IPS-18c (cell line): ENCODE data around the gene NSMCE4A.
A peak's percentile ranks its signal among the peaks of the same experiment; 100 is the strongest.
"Not testable (repeated sequence)": the region's sequence is repeated elsewhere in the genome, so short reads cannot be mapped to it uniquely, and the experiment has no call there.

ENCODE experiments used
- H3K4me3 ChIP-seq: 2 replicates; pipeline ENCODE4 v1.7.0; 2013; ENCODE audit warnings: low read depth, mild to moderate bottlenecking, low read length, moderate library complexity; ENCODE audit not compliant: insufficient read depth
- H3K9me3 ChIP-seq: one replicate; pipeline ENCODE4 v1.6.1; 2013; ENCODE audit warnings: mild to moderate bottlenecking, low read length, moderate library complexity; ENCODE audit not compliant: control insufficient read depth, insufficient read depth

The NSMCE4A gene, protein sequence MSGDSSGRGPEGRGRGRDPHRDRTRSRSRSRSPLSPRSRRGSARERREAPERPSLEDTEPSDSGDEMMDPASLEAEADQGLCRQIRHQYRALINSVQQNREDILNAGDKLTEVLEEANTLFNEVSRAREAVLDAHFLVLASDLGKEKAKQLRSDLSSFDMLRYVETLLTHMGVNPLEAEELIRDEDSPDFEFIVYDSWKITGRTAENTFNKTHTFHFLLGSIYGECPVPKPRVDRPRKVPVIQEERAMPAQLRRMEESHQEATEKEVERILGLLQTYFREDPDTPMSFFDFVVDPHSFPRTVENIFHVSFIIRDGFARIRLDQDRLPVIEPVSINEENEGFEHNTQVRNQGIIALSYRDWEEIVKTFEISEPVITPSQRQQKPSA

DNA sequence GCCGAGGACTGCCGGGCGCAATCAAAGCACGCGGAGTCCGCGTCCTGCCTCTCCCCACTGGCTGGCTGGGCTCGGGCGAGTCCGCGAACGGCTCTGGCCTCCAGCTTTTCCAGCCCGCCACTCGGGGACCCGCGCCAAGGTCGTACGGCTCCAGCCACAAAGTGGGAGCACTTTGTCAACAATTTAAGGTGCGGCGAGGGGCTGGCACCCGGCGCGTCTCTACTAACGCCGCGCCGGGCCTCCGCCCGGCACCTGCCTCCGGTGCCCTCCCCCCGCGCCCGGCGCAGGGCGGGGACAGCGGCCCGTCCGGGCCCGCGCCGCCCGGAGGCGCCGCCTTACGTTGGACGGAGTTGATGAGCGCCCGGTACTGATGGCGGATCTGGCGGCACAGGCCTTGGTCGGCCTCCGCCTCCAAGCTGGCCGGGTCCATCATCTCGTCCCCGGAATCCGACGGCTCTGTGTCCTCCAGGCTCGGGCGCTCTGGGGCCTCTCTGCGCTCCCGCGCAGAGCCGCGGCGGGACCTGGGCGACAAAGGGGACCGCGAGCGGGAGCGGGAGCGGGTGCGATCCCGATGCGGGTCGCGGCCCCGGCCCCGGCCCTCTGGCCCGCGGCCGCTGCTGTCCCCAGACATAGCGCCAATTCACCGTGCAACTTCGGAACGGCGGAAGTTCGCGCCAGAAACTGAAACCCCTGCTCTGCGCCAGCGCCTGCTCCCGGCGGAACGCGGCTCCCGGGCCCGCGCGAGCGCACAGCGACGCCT lies at the start of gene NSMCE4A:
TSS of gene NSMCE4A (minus strand) at position 683 of the 760 bp plus-strand sequence. CDS start at position 631, 52 bp downstream.
- peaks cover 5% of the 10 kb centered on the region for H3K9me3 ChIP-seq
- H3K4me3 ChIP-seq = peak within 1 kb of the TSS; percentile 92

DNA sequence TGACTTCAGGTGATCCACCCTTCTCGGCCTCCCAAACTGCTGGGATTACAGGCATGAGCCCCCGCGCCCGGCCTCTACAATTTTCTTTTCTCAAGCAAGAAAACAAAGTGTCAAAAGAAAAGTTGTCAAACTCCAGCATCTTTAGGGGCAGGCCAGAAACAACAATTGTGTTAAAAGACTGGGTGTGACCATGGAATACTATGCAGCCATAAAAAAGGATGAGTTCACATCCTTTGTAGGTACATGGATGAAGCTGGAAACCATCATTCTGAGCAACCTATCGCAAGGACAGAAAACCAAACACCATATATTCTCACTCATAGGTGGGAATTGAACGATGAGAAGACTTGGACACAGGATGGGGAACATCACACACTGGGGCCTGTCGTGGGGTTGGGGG lies 48.2 kb upstream of the NSMCE4A start:
- not testable (repeated sequence) for H3K4me3 ChIP-seq, H3K9me3 ChIP-seq

DNA sequence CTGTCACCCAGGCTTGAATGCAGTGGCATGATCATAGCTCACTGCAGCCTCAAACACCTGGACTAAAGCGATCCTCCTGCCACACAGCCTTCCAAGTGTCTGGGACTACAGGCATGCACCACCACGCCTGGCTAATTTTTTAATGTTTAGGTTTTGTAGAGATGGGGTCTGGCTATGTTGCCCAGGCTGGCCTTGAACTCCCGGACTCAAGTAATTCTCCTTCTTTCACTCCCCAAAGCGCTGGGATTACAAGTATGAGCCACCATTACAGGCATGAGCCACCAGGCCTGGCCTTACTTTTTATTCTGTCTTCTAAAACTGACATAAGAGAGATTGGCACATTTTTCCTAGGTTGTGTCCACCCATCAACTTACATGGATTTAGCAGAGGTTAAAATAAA lies 47.3 kb upstream of the NSMCE4A start:
- no peaks in the 10 kb centered on the region for H3K9me3 ChIP-seq
- no peak overlapping the region for H3K4me3 ChIP-seq

DNA sequence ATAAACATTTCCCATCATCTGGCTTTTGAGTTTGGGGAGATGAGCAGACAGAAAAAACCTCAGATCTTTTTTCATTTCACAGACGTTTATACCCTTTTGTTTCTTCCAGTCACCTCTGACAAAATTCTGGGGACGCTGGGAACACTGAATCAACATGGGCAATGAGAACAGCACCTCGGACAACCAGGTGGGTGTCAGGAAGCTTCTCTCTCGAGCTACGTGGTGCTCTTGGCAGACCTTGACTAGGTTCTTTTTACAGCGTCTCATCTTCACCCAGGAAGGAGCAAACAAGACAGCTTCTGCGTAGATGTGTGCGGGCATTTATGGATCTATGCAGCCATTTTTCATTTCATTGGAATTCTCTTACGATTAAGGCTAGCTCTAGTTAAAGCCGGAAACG lies 46.8 kb upstream of the NSMCE4A start:
- Histone ChIP-seq H3K4me3 (no peak overlapping the region), H3K9me3 (no peaks in the 10 kb centered on the region)

DNA sequence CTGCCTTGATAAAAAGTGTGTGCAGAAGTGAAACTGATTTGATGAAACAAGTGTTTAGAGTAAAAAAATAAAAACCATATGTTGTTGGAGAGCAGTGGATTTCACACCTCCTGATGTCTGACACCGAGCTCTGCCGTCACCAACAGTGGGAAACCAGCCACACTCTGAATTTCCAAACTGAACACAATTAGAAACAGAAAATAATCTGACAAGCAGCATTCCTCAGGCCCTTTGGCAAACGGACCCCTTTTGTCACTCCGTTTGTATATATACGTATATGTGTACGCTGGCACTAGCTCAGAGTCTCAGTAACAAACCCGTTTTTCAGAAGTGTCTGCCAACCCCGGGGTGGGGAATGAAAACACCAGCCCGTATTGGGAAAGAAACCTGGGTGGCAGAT lies 46.4 kb upstream of the NSMCE4A start:
- no peaks in the 10 kb centered on the region for H3K9me3 ChIP-seq
- no peak overlapping the region for H3K4me3 ChIP-seq

DNA sequence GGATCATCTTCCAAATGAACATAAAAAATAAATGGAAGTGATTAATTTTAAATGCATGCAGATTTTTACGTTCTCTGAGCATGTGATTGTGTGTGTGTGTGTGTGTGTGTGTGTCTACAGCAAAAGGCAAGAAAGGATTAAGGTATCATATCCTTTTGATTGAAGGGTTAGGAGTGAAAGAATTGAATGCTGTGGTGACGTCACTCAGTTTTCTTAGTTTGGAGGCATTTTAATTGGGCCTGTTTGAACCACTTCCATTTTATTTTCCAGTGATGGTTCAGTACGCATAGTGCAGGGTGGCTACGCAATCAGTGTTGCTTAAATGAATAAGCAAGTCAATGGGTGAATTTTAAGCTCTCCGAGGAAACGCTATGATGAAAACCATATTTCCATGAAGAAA lies 45.2 kb upstream of the NSMCE4A start:
- no peaks in the 10 kb centered on the region for H3K9me3 ChIP-seq
- H3K4me3 ChIP-seq = no peak overlapping the region

DNA sequence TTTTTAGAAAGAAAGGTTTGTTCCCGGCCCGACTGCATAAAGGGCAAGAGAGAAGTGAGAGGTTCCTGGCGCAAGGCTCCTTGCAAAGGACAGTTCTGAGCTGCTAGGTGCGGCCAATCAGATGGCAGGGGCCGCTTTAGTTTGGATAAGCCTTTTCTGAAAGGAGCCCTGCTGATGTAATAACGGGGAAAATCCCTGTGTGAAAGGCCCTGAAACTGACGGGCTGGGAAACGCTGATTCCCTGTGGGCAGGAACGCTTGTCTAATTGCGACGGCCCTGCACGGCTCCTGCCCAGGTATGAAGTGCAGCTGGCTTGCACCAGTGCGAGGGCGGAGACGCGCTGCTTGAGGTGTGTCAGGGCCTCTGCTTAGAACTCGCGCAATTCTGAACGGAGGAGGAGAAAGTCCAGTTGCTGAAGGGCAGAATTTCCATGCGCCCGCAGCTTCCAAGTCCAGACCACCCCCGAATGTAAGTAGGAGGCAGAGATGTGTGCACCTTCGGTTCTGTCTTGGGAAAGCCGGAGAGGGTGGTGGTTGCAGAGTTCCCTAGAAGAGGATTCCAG lies 44.5 kb upstream of the NSMCE4A start:
- no peaks in the 10 kb centered on the region for H3K9me3 ChIP-seq
- peak overlapping the region; percentile 0; the same call in 1 of the 2 replicates for H3K4me3 ChIP-seq

DNA sequence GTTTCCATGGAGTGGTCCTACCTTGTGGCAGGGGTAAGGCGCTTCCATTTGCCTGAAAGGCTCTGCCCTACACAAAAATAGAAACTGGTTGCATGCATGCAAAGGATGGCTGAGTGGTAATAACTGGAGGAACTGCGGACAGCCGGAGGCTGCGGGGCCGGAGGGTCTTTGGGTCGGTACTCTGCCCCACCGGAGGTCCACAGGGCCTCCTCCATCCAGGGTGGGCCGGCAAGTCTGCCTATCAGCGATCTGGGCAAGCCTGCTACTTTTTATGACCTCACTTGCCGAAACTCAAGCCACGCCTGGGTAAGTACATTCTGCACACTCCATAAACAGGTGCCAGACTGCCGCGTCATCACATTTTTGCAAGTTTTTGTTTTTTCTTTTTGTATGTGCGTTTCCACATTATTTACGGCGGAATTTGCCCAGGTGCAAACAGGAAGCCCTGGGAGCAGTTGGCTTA lies 44.0 kb upstream of the NSMCE4A start:
- no peak overlapping the region for H3K4me3 ChIP-seq
- H3K9me3 ChIP-seq = no peaks in the 10 kb centered on the region

DNA sequence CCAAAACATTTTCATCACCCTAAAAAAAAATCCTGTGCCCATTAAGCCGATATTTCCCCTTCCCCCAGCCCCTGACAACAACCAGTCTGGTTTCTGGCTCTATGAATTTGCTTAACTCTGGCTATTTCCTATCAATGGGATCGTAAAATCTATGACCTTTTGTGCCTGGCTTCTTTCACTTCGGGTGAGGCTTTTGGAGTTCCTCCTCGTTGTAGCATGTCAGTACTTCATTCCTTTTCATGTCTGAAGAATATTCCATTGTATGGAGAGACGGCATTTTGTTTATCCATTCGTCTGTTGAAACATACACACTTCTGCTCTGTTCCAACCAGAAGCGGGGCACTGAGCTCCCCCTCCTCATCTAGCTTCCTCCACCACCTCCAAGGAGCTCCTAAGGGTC lies 43.5 kb upstream of the NSMCE4A start:
- Histone ChIP-seq H3K4me3 (no peak overlapping the region), H3K9me3 (no peaks in the 10 kb centered on the region)

DNA sequence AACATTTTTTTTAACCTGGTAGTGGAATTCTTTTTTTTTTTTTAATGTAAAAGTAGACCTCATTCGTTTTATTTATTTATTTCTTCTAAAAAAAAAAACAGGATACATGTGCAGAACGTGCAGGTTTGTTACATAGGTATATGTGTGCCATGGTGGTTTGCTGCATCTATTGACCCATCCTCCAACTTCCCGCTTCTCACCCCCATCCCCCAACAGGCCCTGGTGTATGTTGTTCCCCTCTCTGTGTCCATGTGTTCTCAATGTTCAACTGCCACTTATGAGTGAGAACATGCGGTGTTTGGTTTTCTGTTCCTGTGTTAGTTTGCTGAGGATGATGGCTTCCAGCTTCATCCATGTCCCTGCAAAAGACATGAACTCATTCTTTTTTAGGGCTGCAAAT lies 42.9 kb upstream of the NSMCE4A start:
- not testable (repeated sequence) for H3K4me3 ChIP-seq, H3K9me3 ChIP-seq

DNA sequence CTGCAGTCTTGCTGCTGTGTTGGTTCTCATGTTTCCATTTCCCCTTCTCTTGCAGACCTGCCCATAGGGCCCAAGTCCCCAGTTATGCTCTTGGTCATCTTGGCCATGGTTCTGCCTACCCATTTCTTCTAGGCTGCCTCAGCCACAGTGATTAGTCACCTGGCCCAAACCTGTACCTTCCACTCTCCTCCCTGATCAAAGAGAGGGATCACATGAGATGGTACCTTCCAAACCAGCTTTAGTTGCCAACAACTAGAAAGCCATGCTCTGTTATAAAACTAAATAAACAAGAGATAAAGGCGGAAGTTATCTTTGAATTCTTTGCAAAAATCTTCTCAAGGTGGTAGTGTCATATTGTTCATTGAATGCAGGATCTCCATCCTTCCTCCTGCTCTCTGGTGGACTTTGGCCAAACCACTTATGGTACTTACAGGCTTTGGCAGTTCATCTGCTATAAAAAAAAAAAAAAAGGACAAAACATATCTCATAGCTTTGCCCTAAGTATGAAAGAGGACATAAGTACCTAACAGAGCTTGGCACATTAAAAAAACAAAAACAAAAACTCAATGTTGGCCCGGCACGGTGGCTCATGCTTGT lies 39.7 kb upstream of the NSMCE4A start:
- no peak overlapping the region for H3K4me3 ChIP-seq
- H3K9me3 ChIP-seq = no peaks in the 10 kb centered on the region

DNA sequence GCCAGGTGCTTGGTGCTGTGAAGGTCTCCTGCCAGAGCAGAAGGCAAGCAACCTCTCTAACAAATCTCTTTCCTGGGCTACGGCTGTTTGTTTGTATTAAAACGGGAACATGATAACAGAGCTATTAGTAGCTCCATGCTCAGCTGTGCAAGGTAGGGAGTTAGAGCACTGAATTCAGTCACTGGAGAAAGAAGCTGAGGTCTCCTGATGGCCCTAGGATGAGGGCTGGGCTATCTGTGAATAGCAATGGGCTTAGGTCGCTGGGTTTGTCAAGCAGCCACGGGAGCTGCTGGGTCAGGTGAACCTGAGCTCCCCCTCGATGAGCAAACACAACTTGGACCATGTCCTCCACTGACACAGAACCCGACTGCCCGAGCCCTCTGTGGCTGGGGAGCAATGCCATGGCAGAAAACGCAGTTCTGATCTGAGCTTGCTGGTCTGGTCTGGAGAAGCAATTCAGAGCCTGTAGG lies 38.3 kb upstream of the NSMCE4A start:
- Histone ChIP-seq H3K9me3 (no peaks in the 10 kb centered on the region), H3K4me3 (no peak overlapping the region)

DNA sequence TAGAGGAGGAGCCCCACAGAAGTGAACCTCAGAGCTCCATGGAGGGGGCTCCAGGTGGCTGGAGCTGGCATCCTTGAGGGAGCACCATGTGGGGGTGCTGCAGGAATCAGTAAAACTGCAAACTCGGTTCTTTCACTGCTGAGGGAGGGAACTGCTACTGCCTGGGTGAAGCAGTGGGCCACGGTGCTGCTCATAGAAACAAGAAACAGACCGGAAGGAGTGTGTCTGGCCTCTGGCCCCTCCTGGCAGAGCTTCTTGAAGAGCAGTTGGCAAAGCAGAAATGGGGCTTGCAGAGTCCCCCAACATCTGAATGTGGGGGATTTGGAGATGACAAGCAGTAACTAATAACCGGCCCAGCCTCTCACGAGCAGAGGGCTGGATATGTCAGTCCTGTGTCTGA lies 37.7 kb upstream of the NSMCE4A start:
- no peaks in the 10 kb centered on the region for H3K9me3 ChIP-seq
- H3K4me3 ChIP-seq = no peak overlapping the region

DNA sequence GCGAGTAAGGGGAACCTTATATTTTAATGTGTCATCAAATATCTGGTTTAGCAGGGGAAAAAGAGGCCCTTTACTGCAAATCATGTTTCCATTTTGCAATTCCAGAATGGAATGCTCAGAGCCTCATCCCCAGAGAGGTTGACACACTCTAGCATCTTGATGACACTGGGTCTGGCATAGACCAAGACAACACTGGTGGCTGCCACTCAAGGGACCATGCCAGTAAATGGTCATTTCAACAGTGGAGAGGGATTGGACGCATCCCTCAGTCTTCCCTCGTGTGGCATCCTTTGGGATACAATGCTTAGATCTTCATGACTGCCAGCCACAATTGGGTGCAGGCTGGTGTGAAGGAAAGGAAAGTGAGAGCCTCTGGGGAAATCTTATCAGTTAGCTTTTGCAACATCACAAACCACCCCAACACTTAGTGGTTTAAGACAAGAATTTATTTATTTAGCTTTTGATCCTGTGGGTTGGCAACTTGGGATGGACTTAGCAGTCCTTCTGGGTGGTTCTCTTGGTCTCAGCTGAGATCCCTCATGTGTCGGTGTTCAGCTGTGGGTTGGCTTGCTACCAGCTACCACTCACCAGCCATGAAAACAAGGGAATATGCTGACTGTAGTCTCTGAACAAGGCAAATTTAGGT lies 35.5 kb upstream of the NSMCE4A start:
- H3K4me3 ChIP-seq = no peak overlapping the region
- H3K9me3 ChIP-seq = no peaks in the 10 kb centered on the region

DNA sequence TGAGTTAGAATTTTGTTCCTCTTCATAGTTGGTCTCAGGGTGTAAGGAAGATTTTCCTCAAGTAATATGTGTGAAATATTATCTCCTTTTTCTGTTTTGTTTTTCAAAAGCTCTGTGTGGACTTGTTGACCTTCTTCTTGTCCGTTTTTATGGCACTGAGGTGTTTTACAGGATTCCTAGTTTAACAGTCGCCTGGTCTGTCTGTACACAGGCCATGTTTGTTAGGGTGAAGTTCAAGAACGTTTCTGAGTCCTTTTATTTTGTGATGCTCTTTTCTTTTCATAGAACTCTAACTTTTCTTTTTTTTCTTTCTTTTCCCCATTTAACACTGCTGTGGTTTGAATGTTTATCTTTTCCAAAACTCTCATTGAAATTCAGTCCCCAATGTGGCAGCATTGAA lies 32.4 kb upstream of the NSMCE4A start:
- Histone ChIP-seq H3K4me3 (no peak overlapping the region), H3K9me3 (no peaks in the 10 kb centered on the region)

DNA sequence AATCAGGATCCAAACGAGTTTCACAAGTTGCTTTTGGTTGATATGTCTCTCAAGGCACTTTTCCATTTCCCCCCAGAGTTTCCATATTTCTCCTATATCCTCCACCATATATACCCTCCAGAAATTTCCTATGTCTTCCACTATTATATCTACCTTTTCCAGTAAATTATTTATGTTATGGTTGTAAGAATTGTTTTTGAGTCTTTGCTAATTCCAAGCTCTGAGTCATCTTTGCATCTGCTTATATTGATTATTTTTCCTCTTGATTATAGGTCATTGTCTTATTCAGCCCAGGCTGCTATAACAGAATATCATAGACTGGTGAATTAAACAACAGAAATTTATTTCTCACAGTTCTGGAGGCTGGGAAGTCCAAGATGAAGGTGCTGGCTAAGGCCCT lies 26.7 kb upstream of the NSMCE4A start:
- peaks cover 2% of the 10 kb centered on the region for H3K9me3 ChIP-seq
- H3K4me3 ChIP-seq = no peak overlapping the region

DNA sequence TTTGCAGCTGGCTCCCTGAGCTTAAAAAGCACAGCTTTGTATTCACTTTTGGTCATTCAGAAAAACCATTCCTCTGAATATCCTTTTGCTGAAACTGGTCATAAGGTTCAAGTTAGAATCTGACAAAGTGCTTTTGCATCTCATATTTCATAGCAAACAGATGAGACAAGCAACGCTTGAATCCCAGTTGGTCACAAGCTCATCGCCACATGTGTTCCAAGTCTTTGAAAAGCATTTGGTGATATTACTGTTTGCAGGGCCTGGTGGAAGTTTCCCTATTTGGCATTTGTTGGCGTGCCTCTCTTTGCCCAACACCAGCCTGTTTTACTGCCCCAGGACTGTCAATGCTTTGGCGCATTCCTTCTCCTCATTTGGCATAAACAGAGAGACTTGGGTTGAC lies 24.3 kb upstream of the NSMCE4A start:
- Histone ChIP-seq H3K9me3 (peaks cover 2% of the 10 kb centered on the region), H3K4me3 (no peak overlapping the region)
